HG02981 (cell line): ENCODE data around the gene TMPRSS12.
"Not testable (repeated sequence)": the region's sequence is repeated elsewhere in the genome, so short reads cannot be mapped to it uniquely, and the experiment has no call there.

Source experiments
- ATAC-seq: cut with Tn5 transposase; IDR thresholded peaks from one replicate; pipeline ENCODE4 v1.9.1; 2021; ENCODE audit warnings: mild to moderate bottlenecking, moderate library complexity; ENCODE audit not compliant: unreplicated experiment

Gene TMPRSS12

GRCh38 chr12:50925920-50926319, 83.2 kb downstream of the TMPRSS12 start:
- no peak for ATAC-seq

- no peak for ATAC-seq
Measured at GRCh38 chr12:50926415-50926814, 83.7 kb downstream of the TMPRSS12 start.

- not testable (repeated sequence) for ATAC-seq
Measured at GRCh38 chr12:50926932-50927331, 84.2 kb downstream of the TMPRSS12 start.

GRCh38 chr12:50927356-50927755, 84.6 kb downstream of the TMPRSS12 start:
- no peak for ATAC-seq

- ATAC-seq = no peak
Measured at GRCh38 chr12:50927766-50928224, 85.1 kb downstream of the TMPRSS12 start.

- ATAC-seq = no peak
Measured at GRCh38 chr12:50928392-50928791, 85.7 kb downstream of the TMPRSS12 start.

GRCh38 chr12:50929831-50930230, 87.1 kb downstream of the TMPRSS12 start:
- ATAC-seq = no peak

GRCh38 chr12:50930477-50930876, 87.8 kb downstream of the TMPRSS12 start:
- not testable (repeated sequence) for ATAC-seq

- no peak for ATAC-seq
Measured at GRCh38 chr12:50932787-50933280, 90.1 kb downstream of the TMPRSS12 start.

- ATAC-seq = no peak
Measured at GRCh38 chr12:50933459-50934124, 90.9 kb downstream of the TMPRSS12 start.

GRCh38 chr12:50934371-50934851, 91.7 kb downstream of the TMPRSS12 start:
- no peak for ATAC-seq

- no peak for ATAC-seq
Measured at GRCh38 chr12:50934981-50935807, 92.5 kb downstream of the TMPRSS12 start.

GRCh38 chr12:50936821-50937530, 94.2 kb downstream of the TMPRSS12 start:
- no peak for ATAC-seq
